GM12878 (cell line): ENCODE data around the gene ZSCAN22.

Experiments used
- CBX5 ChIP-seq: sonication (generic); IDR thresholded peaks from 2 replicates; pipeline ENCODE4 v1.6.1; 2016; ENCODE audit warnings: low read depth, moderate library complexity, mild to moderate bottlenecking, inconsistent platforms
- TF ChIP-seq, protein P1 (sequence below), 3 experiments: IDR thresholded peaks in 2 of 3; conservative IDR thresholded peaks in 1 of 3; 2 replicates each; pipeline ENCODE4 v1.5.1; 2011; ENCODE audit warnings: low read depth in 3 of 3, low read length in 3 of 3, mild to moderate bottlenecking in 3 of 3, control low read depth in 2 of 3, moderate library complexity in 2 of 3, inconsistent platforms in 1 of 3, mixed read lengths in 1 of 3; ENCODE audit not compliant: control insufficient read depth in 2 of 3, insufficient read depth in 1 of 3; ENCODE audit errors: extremely low read depth in 1 of 3
- TF ChIP-seq, protein P2 (sequence below): fragments of 450-650 bp; IDR thresholded peaks from 2 replicates; pipeline ENCODE4 v1.6.1; 2017; ENCODE audit warnings: mild to moderate bottlenecking, moderate library complexity

DNA sequence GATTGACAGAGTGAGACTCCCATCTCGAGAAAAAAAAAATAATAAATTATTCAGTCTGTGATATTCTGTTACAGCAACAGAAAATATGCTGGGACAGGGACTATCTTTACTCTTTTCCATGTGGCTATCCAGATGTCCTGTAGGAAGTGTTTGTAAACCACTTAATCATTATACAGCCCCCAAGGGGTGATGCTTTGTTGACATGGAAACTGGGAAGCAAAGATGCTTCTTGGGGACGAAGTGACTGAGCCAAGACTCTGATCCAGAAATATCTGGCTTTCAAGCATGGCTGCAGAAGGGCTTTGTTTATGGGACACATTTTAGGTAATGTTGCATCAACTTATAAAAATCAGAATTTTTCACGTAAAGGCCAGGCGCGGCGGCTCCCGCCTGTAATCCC lies 42.6 kb upstream of the ZSCAN22 start:
- TF ChIP-seq CBX5, result no peak
- TF ChIP-seq, protein P1, sequence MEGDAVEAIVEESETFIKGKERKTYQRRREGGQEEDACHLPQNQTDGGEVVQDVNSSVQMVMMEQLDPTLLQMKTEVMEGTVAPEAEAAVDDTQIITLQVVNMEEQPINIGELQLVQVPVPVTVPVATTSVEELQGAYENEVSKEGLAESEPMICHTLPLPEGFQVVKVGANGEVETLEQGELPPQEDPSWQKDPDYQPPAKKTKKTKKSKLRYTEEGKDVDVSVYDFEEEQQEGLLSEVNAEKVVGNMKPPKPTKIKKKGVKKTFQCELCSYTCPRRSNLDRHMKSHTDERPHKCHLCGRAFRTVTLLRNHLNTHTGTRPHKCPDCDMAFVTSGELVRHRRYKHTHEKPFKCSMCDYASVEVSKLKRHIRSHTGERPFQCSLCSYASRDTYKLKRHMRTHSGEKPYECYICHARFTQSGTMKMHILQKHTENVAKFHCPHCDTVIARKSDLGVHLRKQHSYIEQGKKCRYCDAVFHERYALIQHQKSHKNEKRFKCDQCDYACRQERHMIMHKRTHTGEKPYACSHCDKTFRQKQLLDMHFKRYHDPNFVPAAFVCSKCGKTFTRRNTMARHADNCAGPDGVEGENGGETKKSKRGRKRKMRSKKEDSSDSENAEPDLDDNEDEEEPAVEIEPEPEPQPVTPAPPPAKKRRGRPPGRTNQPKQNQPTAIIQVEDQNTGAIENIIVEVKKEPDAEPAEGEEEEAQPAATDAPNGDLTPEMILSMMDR (IDR thresholded peaks at IDR 0.05 in 2 of 3, conservative IDR thresholded peaks at IDR 0.05 in 1 of 3; ENCODE audit: control insufficient read depth in 2 of 3, extremely low read depth in 1 of 3, insufficient read depth in 1 of 3, low read depth in 3 of 3, low read length in 3 of 3), result no peak
- TF ChIP-seq, protein P2, sequence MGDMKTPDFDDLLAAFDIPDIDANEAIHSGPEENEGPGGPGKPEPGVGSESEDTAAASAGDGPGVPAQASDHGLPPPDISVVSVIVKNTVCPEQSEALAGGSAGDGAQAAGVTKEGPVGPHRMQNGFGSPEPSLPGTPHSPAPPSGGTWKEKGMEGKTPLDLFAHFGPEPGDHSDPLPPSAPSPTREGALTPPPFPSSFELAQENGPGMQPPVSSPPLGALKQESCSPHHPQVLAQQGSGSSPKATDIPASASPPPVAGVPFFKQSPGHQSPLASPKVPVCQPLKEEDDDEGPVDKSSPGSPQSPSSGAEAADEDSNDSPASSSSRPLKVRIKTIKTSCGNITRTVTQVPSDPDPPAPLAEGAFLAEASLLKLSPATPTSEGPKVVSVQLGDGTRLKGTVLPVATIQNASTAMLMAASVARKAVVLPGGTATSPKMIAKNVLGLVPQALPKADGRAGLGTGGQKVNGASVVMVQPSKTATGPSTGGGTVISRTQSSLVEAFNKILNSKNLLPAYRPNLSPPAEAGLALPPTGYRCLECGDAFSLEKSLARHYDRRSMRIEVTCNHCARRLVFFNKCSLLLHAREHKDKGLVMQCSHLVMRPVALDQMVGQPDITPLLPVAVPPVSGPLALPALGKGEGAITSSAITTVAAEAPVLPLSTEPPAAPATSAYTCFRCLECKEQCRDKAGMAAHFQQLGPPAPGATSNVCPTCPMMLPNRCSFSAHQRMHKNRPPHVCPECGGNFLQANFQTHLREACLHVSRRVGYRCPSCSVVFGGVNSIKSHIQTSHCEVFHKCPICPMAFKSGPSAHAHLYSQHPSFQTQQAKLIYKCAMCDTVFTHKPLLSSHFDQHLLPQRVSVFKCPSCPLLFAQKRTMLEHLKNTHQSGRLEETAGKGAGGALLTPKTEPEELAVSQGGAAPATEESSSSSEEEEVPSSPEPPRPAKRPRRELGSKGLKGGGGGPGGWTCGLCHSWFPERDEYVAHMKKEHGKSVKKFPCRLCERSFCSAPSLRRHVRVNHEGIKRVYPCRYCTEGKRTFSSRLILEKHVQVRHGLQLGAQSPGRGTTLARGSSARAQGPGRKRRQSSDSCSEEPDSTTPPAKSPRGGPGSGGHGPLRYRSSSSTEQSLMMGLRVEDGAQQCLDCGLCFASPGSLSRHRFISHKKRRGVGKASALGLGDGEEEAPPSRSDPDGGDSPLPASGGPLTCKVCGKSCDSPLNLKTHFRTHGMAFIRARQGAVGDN, result no peak
